HepG2 (cell line): ENCODE measurements around the gene TRPC3. TPM values are rescaled to one million over a fixed set of nuclear protein-coding genes. Genes with fewer than 3 reads are reported as not detected.

Experiments
- ATAC-seq: fragments of 200-7000 bp; cut with Tn5 transposase; 3 replicates; pipeline ENCODE4 v1.9.1; 2020; ENCODE audit warnings: mild to moderate bottlenecking, moderate library complexity
- BruUV-seq: library from RNA; stranded (reverse); fragments of 400-500 nt; replicated peaks from 2 replicates; lab custom pipeline; 2021; lab: Mats Ljungman, UMichigan
- CTCF ChIA-PET: fragments of 300-600 bp; formaldehyde crosslinking; extraction: SDS; loops from one replicate; lab custom pipeline; 2021; ENCODE audit warnings: low total read pairs, inconsistent platforms, low intra/inter-chr PET ratio; lab: Yijun Ruan, JAX
- POLR2A ChIA-PET: fragments of 350-600 bp; sonication (Branson Sonifier 250); formaldehyde crosslinking; loops from one replicate; lab custom pipeline; 2020; ENCODE audit warnings: antibody characterized with exemption, inconsistent platforms; lab: Yijun Ruan, JAX
- DNase-seq: peaks from one replicate; pipeline ENCODE4 v3.0.0-alpha.2; 2015; ENCODE audit warnings: low spot score
- FAIRE-seq: peaks from 3 replicates; lab custom pipeline; 2011; peaks lifted over from hg19 to GRCh38; lab: Jason Lieb, UNC
- H2AFZ ChIP-seq: one replicate; pipeline ENCODE4 v1.6.1; 2011; ENCODE audit warnings: low read length, inconsistent platforms
- H3K27ac ChIP-seq: fragments of 300-600 bp; 3 replicates; pipeline ENCODE4 v1.8.0; 2011; ENCODE audit warnings: mixed run types, mild to moderate bottlenecking, mixed read lengths, low read length, inconsistent platforms; ENCODE audit not compliant: insufficient read depth; ENCODE audit errors: extremely low read length
- H3K27me3 ChIP-seq, 2 experiments: fragments of 200-600 bp in 1 of 2; 2 replicates in 1 of 2; 3 replicates in 1 of 2; pipeline versions ENCODE4 v1.6.0 to v1.8.0; 2011; ENCODE audit warnings: low read length in 2 of 2, mild to moderate bottlenecking in 2 of 2, moderate library complexity in 2 of 2, inconsistent platforms in 1 of 2; ENCODE audit not compliant: insufficient read depth in 2 of 2, control insufficient read depth in 1 of 2
- H3K36me3 ChIP-seq, 2 experiments: fragments of 200-600 bp in 1 of 2; replicated peaks in 1 of 2; 2 replicates in 1 of 2; 3 replicates in 1 of 2; pipeline versions ENCODE4 v1.5.1 to v1.8.0; 2011; ENCODE audit warnings: low read length in 2 of 2, inconsistent platforms in 1 of 2; ENCODE audit not compliant: insufficient read depth in 2 of 2, control insufficient read depth in 1 of 2
- H3K4me1 ChIP-seq: 2 replicates; pipeline ENCODE4 v1.5.1; 2012; ENCODE audit warnings: low read length, inconsistent platforms; ENCODE audit not compliant: insufficient read depth
- H3K4me2 ChIP-seq: 2 replicates; pipeline ENCODE4 v1.6.0; 2011; ENCODE audit warnings: low read depth, low read length, inconsistent platforms
- H3K4me3 ChIP-seq, 3 experiments: fragments of 200-600 bp in 1 of 3; sonication (generic), shearing (Covaris generic) in 1 of 3; replicated peaks in 1 of 3; 2 replicates each; pipeline ENCODE4 v1.5.1; 2011 to 2016; ENCODE audit warnings: low read length in 3 of 3, inconsistent platforms in 2 of 3, low read depth in 2 of 3, mild to moderate bottlenecking in 2 of 3, control low read depth in 1 of 3, mixed read lengths in 1 of 3; ENCODE audit not compliant: insufficient read depth in 1 of 3
- H3K79me2 ChIP-seq: one replicate; pipeline ENCODE4 v1.6.1; 2011; ENCODE audit warnings: low read length, inconsistent platforms; ENCODE audit not compliant: insufficient read depth
- H3K9ac ChIP-seq: 2 replicates; pipeline ENCODE4 v1.6.0; 2011; ENCODE audit warnings: mild to moderate bottlenecking, low read depth, low read length, inconsistent platforms; ENCODE audit not compliant: insufficient read depth
- H3K9me3 ChIP-seq: 2 replicates; pipeline ENCODE4 v1.5.1; 2012; ENCODE audit warnings: mild to moderate bottlenecking, low read length
- H4K20me1 ChIP-seq: 2 replicates; pipeline ENCODE4 v1.6.0; 2011; ENCODE audit warnings: inconsistent platforms, mild to moderate bottlenecking, low read length, moderate library complexity; ENCODE audit not compliant: insufficient read depth
- AFF4 ChIP-seq: sonication (generic); formaldehyde crosslinking; IDR thresholded peaks from 2 replicates; pipeline ENCODE4 v1.4.0; 2020; ENCODE audit warnings: missing genetic modification reagents
- ARNT2 ChIP-seq: sonication (generic); formaldehyde crosslinking; IDR thresholded peaks from 2 replicates; pipeline ENCODE4 v1.8.0; 2022; ENCODE audit warnings: mild to moderate bottlenecking, low read depth, missing genetic modification reagents, moderate library complexity
- ATM ChIP-seq: fragments of 450-650 bp; IDR thresholded peaks from 2 replicates; pipeline ENCODE4 v1.7.1; 2017; ENCODE audit warnings: mild to moderate bottlenecking, borderline replicate concordance
- ESRRA ChIP-seq: sonication (generic); formaldehyde crosslinking; IDR thresholded peaks from 2 replicates; pipeline ENCODE4 v1.5.1; 2020; ENCODE audit warnings: mild to moderate bottlenecking, low read depth, missing genetic modification reagents
- GLMP ChIP-seq: sonication (generic); formaldehyde crosslinking; IDR thresholded peaks from 2 replicates; pipeline ENCODE4 v1.9.0; 2021; ENCODE audit warnings: missing genetic modification reagents, mild to moderate bottlenecking, borderline replicate concordance
- LCORL ChIP-seq, 2 experiments: fragments of 450-650 bp in 1 of 2; sonication (generic) in 1 of 2; formaldehyde crosslinking in 1 of 2; IDR thresholded peaks; 2 replicates each; pipeline versions ENCODE4 v1.5.0 to v1.6.1; 2017 to 2020; ENCODE audit warnings: antibody characterized with exemption in 1 of 2, missing genetic modification reagents in 1 of 2
- NR1H2 ChIP-seq: sonication (generic); formaldehyde crosslinking; IDR thresholded peaks from 2 replicates; pipeline ENCODE4 v1.8.1; 2022; ENCODE audit warnings: low read depth, missing genetic modification reagents, borderline replicate concordance
- POLR2G ChIP-seq: fragments of 200-400 bp; formaldehyde crosslinking; IDR thresholded peaks from 2 replicates; pipeline ENCODE4 v1.6.1; 2018; ENCODE audit warnings: mild to moderate bottlenecking, low read depth, low read length, moderate library complexity
- RXRB ChIP-seq: IDR thresholded peaks from 2 replicates; pipeline ENCODE4 v1.6.1; 2016; ENCODE audit warnings: borderline replicate concordance, missing genetic modification reagents, missing compliant biosample characterization
- SP2 ChIP-seq: sonication (generic); formaldehyde crosslinking; IDR thresholded peaks from 2 replicates; pipeline ENCODE4 v1.5.1; 2020; ENCODE audit warnings: mild to moderate bottlenecking, missing genetic modification reagents
- TERF1 ChIP-seq: sonication (generic); formaldehyde crosslinking; IDR thresholded peaks from 2 replicates; pipeline ENCODE4 v1.8.0; 2022; ENCODE audit warnings: mild to moderate bottlenecking, missing genetic modification reagents, moderate library complexity
- ZFP36L1 ChIP-seq: sonication (generic); formaldehyde crosslinking; IDR thresholded peaks from 2 replicates; pipeline ENCODE4 v1.8.0; 2022; ENCODE audit warnings: mild to moderate bottlenecking, missing genetic modification reagents, moderate library complexity
- ZNF235 ChIP-seq: sonication (generic); formaldehyde crosslinking; IDR thresholded peaks from 2 replicates; pipeline ENCODE4 v1.8.1; 2023; ENCODE audit warnings: mild to moderate bottlenecking, missing genetic modification reagents, borderline replicate concordance
- WGBS: methylation state at CpG from one replicate; pipeline ENCODE4 v1.1.6; 2017; ENCODE audit warnings: low lambda C conversion rate; 5-methylcytosine and 5-hydroxymethylcytosine counted together
- in situ Hi-C: cut with HindIII; loops from 2 replicates; pipeline ENCODE4 v1.10.0; 2017; ENCODE audit warnings: low pct_unique_long_range_greater_than_20kb; ENCODE audit not compliant: extremely low pct_ligation_motif_present
- intact Hi-C: fragments of 100-400 bp; cut with micrococcal nuclease; formaldehyde crosslinking; loops from one replicate; pipeline ENCODE4 v1.10.0; 2022; ENCODE audit not compliant: unreplicated experiment
- polyA plus RNA-seq, 8 experiments: library from polyadenylated mRNA; depleted of rRNA in 3 of 8; stranded (reverse) in 7 of 8; unstranded in 1 of 8; fragments of >200 nt; fragmentation: Illumina TruSeq in 4 of 8; extraction: Trizol in 4 of 8; gene quantifications; 2 replicates each; pipeline versions ENCODE4 v1.2.1 to v1.2.3, GENCODE V29; 2011 to 2016; ENCODE audit warnings: low read depth in 4 of 8, missing spikeins in 1 of 8, mixed read lengths in 1 of 8; ENCODE audit not compliant: insufficient read depth in 1 of 8
- total RNA-seq, 5 experiments: library from RNA; depleted of rRNA; stranded (reverse); fragments of >200 nt; fragmentation: Illumina TruSeq; extraction: Trizol; gene quantifications; 2 replicates each; pipeline ENCODE4 v1.2.3, GENCODE V29; 2016; ENCODE audit warnings: low read depth in 1 of 5

The TRPC3 gene
- total and polyA plus RNA-seq, 2 of the 13 experiments (the other 11 are each of a cell fraction or from before 2014, with no cell fraction given): not detected

- Histone ChIP-seq H3K79me2 (no peaks in the 10 kb centered on the region), H3K4me3 (no peak overlapping the region), H3K27ac (no peak overlapping the region), H3K9me3 (no peaks in the 10 kb centered on the region), H3K9ac (no peak overlapping the region), H3K4me1 (peaks cover 21% of the 10 kb centered on the region), H3K4me2 (no peak overlapping the region), H4K20me1 (no peaks in the 10 kb centered on the region), H3K36me3 (no peaks in the 10 kb centered on the region), H2AFZ (no peak overlapping the region), H3K27me3 (no peaks in the 10 kb centered on the region)
- FAIRE-seq: no peak
- in situ Hi-C loops (no loop called here), intact Hi-C loops (no loop called here)
- BruUV-seq: no TSS peak
- no peak for ATAC-seq
- 2% methylated on average over 2 of the region's 2 CpGs for WGBS
- ChIA-PET CTCF (no interaction called here), POLR2A (no interaction called here)
- TF ChIP-seq ZNF235 (CRISPR knock-in tag) (no peak), RXRB (no peak), GLMP (CRISPR knock-in tag) (no peak), ARNT2 (CRISPR knock-in tag) (no peak), ESRRA (CRISPR knock-in tag) (no peak), SP2 (CRISPR knock-in tag) (no peak), ZFP36L1 (no peak)
- DNase-seq: no peak
Observed at GRCh38 chr4:121958777-121959176, 6.9 kb upstream of the TRPC3 start.

GRCh38 chr4:121957266-121957665 is 5.4 kb upstream of the TRPC3 start:
- Histone ChIP-seq H3K79me2 (no peaks in the 10 kb centered on the region), H2AFZ (no peak overlapping the region), H3K4me2 (no peak overlapping the region), H4K20me1 (no peaks in the 10 kb centered on the region), H3K4me1 (peaks cover 21% of the 10 kb centered on the region), H3K27ac (no peak overlapping the region), H3K36me3 (no peaks in the 10 kb centered on the region), H3K27me3 (peaks cover 0 to 14% of the 10 kb centered on the region in 2 experiments; a peak in 3 of 5 replicates), H3K9ac (no peak overlapping the region), H3K4me3 (no peak overlapping the region), H3K9me3 (no peaks in the 10 kb centered on the region)
- 53% methylated on average over 3 of the region's 3 CpGs for WGBS
- FAIRE-seq (no peak), DNase-seq (no peak), ATAC-seq (no peak)
- ChIA-PET CTCF (no interaction called here), POLR2A (no interaction called here)
- no TSS peak for BruUV-seq
- intact Hi-C loops: no loop called here
- in situ Hi-C loops: no loop called here
- TF ChIP-seq LCORL (IDR thresholded peaks at IDR 0.05): no peak
- TF ChIP-seq LCORL (CRISPR knock-in tag; IDR thresholded peaks at IDR 0.05): no peak
- no peak for TF ChIP-seq ATM
- TF ChIP-seq POLR2G: no peak
- no peak for TF ChIP-seq NR1H2 (CRISPR knock-in tag)
- no peak for TF ChIP-seq TERF1
- no peak for TF ChIP-seq AFF4 (CRISPR knock-in tag)
